Tongue (tissue), 2 donors: Measurements from ENCODE around the gene PSMD5. TPM values are rescaled to one million over a fixed set of nuclear protein-coding genes. Genes with fewer than 3 reads are reported as not detected.

Source experiments
- DNase-seq: peaks from one replicate; pipeline ENCODE4 v3.0.0-alpha.2; 2015
- total RNA-seq: library from RNA; depleted of rRNA; stranded (reverse); fragments of >200 nt; gene quantifications from one replicate; pipeline ENCODE4 v1.2.3, GENCODE V29; 2014

The PSMD5 gene
- total RNA-seq, 1 donor from 2014 or later = 24.1 TPM

GRCh38 chr9:120854596-120855327 lies 12.0 kb upstream of the PSMD5 start:
- no peak for DNase-seq

GRCh38 chr9:120853198-120853597 lies 10.5 kb upstream of the PSMD5 start:
- no peak for DNase-seq

- no peak for DNase-seq
Measured at GRCh38 chr9:120852240-120853010, 9.7 kb upstream of the PSMD5 start.

GRCh38 chr9:120851449-120851848 lies 8.7 kb upstream of the PSMD5 start:
- no peak for DNase-seq

- DNase-seq = no peak
Measured at GRCh38 chr9:120850315-120850714, 7.6 kb upstream of the PSMD5 start.

GRCh38 chr9:120846906-120847305 lies 4.2 kb upstream of the PSMD5 start:
- DNase-seq = no peak

- DNase-seq = no peak
Measured at GRCh38 chr9:120846251-120846889, 3.6 kb upstream of the PSMD5 start.

- DNase-seq = no peak
Measured at GRCh38 chr9:120845255-120845654, 2.5 kb upstream of the PSMD5 start.

- DNase-seq = no peak
Measured at GRCh38 chr9:120841930-120842684, 615 bp downstream of the PSMD5 start.

GRCh38 chr9:120839146-120839545 lies 3.6 kb downstream of the PSMD5 start:
- no peak for DNase-seq

GRCh38 chr9:120837921-120838320 lies 4.8 kb downstream of the PSMD5 start:
- no peak for DNase-seq

GRCh38 chr9:120833325-120833724 lies 9.4 kb downstream of the PSMD5 start:
- no peak for DNase-seq

- DNase-seq = no peak
Measured at GRCh38 chr9:120832807-120833206, 9.9 kb downstream of the PSMD5 start.

- DNase-seq = no peak
Measured at GRCh38 chr9:120830865-120831264, 11.9 kb downstream of the PSMD5 start.

- no peak for DNase-seq
Measured at GRCh38 chr9:120830151-120830550, 12.6 kb downstream of the PSMD5 start.

- no peak for DNase-seq
Measured at GRCh38 chr9:120829650-120830049, 13.1 kb downstream of the PSMD5 start.

- no peak for DNase-seq
Measured at GRCh38 chr9:120820095-120820494, 22.6 kb downstream of the PSMD5 start.

GRCh38 chr9:120818595-120818994 lies 24.1 kb downstream of the PSMD5 start:
- no peak for DNase-seq

GRCh38 chr9:120815075-120815474 lies 27.6 kb downstream of the PSMD5 start:
- no peak for DNase-seq

- DNase-seq = no peak
Measured at GRCh38 chr9:120808931-120809330, 33.8 kb downstream of the PSMD5 start.

GRCh38 chr9:120807607-120808379 lies 34.9 kb downstream of the PSMD5 start:
- no peak for DNase-seq
